Sciatic nerve (tissue), 2 donors: Measurements from ENCODE around the gene CPAMD8. TPM values are rescaled to one million over a fixed set of nuclear protein-coding genes. Genes with fewer than 3 reads are reported as not detected.

ENCODE experiments used
- ATAC-seq: fragments of 200-7000 bp; cut with Tn5 transposase; one replicate; pipeline ENCODE4 v1.9.1; 2020; ENCODE audit warnings: mild to moderate bottlenecking, moderate library complexity
- DNase-seq: peaks from one replicate; pipeline ENCODE4 v3.0.0-alpha.2; 2020; ENCODE audit warnings: low spot score
- intact Hi-C: fragments of 100-400 bp; cut with DNase I; formaldehyde crosslinking; loops from one replicate; pipeline ENCODE4 v1.14.2; 2022
- total RNA-seq: library from RNA; stranded (reverse); fragmentation: NEBNext Ultra II Directional; extraction: Animal tissue kit (Norgen Biotek cat#: 25700); gene quantifications from one replicate; pipeline ENCODE4 v1.2.1, GENCODE V29; 2021
- donor health status: DM: no; HTN: no; CAD: no.
- donor health status: DM: no; HTN: no; CAD: no.

The CPAMD8 gene
- 9.6 TPM for total RNA-seq

GRCh38 chr19:17026706-17027534 lies at the start of gene CPAMD8:
CPAMD8 (minus strand) TSS chr19:17026810; CDS start chr19:17026642, 168 bp downstream.
- ATAC-seq (no peak), DNase-seq (no peak)
- intact Hi-C loops, result no loop called here

GRCh38 chr19:17075864-17076542 lies 49.4 kb upstream of the CPAMD8 start:
- ATAC-seq, result no peak
- intact Hi-C loops, result loop anchor here (10.0 kb wide), 1 partner anchor 59 kb away; no protein-coding TSS in a partner anchor
- DNase-seq, result peak; percentile 75

DNA sequence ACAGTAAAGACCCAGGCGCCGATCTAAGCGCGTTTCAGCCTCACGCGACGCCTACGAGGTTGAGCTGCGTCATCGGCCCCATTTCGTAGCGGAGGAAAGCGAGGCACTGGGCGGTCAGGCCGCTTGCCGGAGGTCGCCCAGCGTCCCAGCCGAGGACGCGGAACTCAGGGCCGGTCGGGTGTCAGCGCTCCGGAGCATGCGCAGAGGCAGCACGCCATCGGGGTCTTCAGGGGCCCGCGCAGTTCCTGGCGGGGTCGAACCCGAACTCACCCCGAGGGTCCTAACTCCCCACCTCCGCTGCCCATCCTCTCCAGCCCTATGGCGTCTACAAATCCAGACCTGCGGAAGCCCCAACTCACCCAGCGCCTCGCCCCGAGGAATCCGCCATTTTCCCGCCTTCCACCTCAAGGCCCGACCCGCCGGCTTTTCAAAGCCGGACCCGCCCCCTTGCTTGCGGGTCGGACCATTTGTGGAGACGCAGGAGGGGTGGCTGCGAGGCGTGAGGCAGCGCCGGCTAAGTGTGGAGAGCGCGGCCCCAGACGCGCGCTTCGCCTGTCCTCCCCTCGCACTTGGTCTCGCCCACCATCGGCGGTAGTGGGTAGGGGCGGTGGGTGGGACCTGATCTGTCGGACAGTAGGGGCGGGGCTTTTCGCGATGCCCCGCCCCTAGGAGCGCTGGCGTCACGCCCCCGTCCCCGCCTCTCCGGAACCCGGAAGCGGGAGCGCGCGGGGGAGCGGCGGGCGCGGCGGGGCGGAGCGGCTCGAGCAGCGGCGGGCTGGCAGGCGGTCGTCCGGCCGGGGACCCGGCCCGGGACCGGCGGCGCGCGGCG lies 48.6 kb upstream of the CPAMD8 start, which contains the start of the genes HAUS8 and MYO9B:
Gene HAUS8 (minus strand): TSS at position 418 of the 829 bp plus-strand sequence. CDS start 30 bp downstream, at position 388.
Gene MYO9B (plus strand): TSS at position 743 of the 829 bp plus-strand sequence. CDS start 25,941 bp downstream, outside the sequence.
- ATAC-seq (peak; percentile 98), DNase-seq (peak; percentile 99)
- intact Hi-C loops, result loop anchor here (10.0 kb wide), 1 partner anchor 60 kb away; no protein-coding TSS in a partner anchor

- intact Hi-C loops, result loop anchor here (10.0 kb wide), 1 partner anchor 60 kb away; no protein-coding TSS in a partner anchor
- DNase-seq, result no peak
- ATAC-seq, result no peak
Measured at GRCh38 chr19:17074634-17075034, 48.0 kb upstream of the CPAMD8 start.

GRCh38 chr19:17073869-17074633 lies 47.4 kb upstream of the CPAMD8 start:
- DNase-seq, result no peak
- no peak for ATAC-seq
- intact Hi-C loops, result loop anchor here (10.0 kb wide), 1 partner anchor 61 kb away; no protein-coding TSS in a partner anchor

DNA sequence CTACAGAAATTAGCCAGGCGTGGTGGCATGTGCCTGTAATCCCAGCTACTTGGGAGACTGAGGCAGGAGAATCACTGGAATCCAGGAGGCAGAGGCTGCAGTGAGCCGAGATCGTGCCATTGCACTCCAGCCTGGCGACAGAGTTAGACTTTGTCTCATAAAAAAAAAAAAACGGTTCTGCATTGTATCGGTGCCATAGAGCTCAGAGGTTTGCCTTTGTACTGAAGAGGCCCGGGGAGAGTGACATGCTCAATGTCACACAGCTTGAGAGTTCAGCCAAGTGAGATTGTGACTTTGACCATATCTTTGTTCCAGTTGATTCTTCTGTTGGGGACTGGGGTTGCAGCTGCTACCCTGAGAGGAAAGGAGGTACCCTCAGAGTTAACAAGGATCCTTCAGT lies 44.3 kb upstream of the CPAMD8 start:
- intact Hi-C loops, result loop anchor here (10.0 kb wide), 1 partner anchor 64 kb away; no protein-coding TSS in a partner anchor
- no peak for ATAC-seq
- DNase-seq, result no peak

GRCh38 chr19:17070421-17070820 lies 43.8 kb upstream of the CPAMD8 start:
- intact Hi-C loops, result loop anchor here (10.0 kb wide), 1 partner anchor 64 kb away; no protein-coding TSS in a partner anchor
- DNase-seq, result no peak
- no peak for ATAC-seq

DNA sequence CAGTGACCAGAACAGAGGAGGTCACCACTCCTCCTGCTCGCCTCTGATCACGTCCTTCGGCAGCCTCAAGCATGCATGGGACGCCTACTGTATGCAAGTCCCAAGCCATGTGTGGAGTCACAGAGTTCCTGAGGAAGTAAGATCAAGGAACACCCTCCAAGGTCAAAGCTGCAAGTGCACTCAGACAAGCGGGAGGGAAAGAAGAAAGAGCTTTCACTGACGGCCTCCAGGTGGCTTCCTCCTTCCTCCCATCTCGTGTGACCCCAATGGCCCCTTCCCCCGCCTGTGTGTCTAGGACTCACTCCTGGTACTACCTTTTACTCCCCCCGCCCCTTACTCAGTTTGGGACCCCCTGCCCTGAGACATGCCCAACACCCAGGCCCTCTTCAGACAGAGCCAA lies 42.6 kb upstream of the CPAMD8 start:
- intact Hi-C loops, result loop anchor here (5.0 kb wide), 1 partner anchor 213 kb away; the partner anchor contains the start of gene ANKLE1
- ATAC-seq (no peak), DNase-seq (no peak)

- DNase-seq (no peak), ATAC-seq (no peak)
- intact Hi-C loops, result no loop called here
Measured at GRCh38 chr19:17063428-17063827, 36.8 kb upstream of the CPAMD8 start.

GRCh38 chr19:17061691-17062090 lies 35.1 kb upstream of the CPAMD8 start:
- no peak for ATAC-seq
- intact Hi-C loops, result no loop called here
- DNase-seq, result no peak

GRCh38 chr19:17061205-17061604 lies 34.6 kb upstream of the CPAMD8 start:
- DNase-seq (no peak), ATAC-seq (no peak)
- intact Hi-C loops, result no loop called here

DNA sequence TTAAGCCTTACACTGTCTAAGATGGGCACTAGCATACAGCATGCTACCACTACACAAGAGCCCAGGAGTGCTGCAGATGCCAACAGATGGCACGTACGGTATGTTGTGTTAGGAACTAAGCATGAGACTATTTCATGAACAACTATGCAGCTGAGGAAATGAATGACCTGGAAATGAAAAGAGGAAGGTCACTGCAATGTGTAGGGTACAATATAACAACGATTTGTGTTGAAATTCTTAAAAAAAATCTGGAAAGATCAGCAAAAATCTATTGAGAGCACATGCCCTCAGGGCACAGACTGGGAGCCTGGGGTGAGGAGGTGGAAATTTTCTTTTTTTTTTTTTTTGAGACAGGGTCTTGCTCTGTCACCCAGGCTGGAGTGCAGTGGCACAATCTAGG lies 34.2 kb upstream of the CPAMD8 start:
- no peak for DNase-seq
- intact Hi-C loops, result no loop called here
- ATAC-seq, result no peak

DNA sequence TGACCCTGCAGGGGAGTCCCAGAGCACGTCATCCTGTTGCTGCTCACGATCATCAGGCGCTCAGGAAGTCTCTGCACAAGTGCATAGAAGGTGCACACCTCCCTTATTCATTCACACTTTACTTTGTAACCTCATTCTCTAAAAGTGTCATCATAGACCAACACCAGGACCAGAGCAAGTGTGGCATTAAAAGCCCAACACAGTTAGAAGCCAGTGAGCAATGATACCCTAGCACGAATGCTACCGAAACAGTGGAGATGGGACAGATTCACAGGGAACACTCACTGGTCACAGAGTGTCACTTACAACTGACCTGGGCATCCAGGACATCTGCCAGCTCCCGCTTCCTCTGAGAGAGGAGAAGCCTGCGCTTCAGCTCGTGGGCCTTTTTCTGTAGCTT lies 31.6 kb upstream of the CPAMD8 start:
- DNase-seq, result no peak
- intact Hi-C loops, result no loop called here
- no peak for ATAC-seq

DNA sequence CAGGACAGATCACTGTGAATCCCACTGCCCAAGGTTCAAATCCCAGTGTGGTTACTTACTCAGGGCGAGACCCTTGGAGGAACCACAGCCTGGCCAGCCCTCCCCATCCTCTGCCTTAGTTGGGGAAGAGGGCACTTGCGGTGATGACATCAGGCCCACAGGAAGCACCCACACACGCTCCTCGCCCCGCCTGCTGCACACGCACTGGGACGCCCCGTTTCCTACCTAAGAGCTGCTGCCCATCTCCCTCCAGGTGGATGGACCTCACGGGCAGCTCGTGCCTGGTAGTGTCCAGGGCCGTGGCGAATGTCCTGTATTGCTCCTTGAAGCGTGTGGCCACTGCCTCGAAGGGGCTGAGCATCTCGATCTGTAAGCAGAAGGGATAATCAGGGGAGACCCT lies 29.0 kb upstream of the CPAMD8 start:
- intact Hi-C loops, result no loop called here
- DNase-seq (no peak), ATAC-seq (no peak)

GRCh38 chr19:17054746-17055145 lies 28.1 kb upstream of the CPAMD8 start:
- intact Hi-C loops, result no loop called here
- ATAC-seq (no peak), DNase-seq (no peak)

- intact Hi-C loops, result no loop called here
- no peak for DNase-seq
Measured at GRCh38 chr19:17052439-17052838, 25.8 kb upstream of the CPAMD8 start.

GRCh38 chr19:17049711-17050280 lies 23.2 kb upstream of the CPAMD8 start:
- intact Hi-C loops, result no loop called here
- ATAC-seq, result no peak
- DNase-seq, result no peak

More at GRCh38 chr19:17052439-17052838, 25.8 kb upstream of the CPAMD8 start:
- peak; percentile 66 for ATAC-seq
